Measurements from ENCODE around the gene TMED4. TPM values are rescaled to one million over a fixed set of nuclear protein-coding genes. Genes with fewer than 3 reads are reported as not detected.

The TMED4 gene
- total RNA-seq, 6 experiments from 2014 or later: 73.7 to 89.7 (median 80.7) TPM

DNA sequence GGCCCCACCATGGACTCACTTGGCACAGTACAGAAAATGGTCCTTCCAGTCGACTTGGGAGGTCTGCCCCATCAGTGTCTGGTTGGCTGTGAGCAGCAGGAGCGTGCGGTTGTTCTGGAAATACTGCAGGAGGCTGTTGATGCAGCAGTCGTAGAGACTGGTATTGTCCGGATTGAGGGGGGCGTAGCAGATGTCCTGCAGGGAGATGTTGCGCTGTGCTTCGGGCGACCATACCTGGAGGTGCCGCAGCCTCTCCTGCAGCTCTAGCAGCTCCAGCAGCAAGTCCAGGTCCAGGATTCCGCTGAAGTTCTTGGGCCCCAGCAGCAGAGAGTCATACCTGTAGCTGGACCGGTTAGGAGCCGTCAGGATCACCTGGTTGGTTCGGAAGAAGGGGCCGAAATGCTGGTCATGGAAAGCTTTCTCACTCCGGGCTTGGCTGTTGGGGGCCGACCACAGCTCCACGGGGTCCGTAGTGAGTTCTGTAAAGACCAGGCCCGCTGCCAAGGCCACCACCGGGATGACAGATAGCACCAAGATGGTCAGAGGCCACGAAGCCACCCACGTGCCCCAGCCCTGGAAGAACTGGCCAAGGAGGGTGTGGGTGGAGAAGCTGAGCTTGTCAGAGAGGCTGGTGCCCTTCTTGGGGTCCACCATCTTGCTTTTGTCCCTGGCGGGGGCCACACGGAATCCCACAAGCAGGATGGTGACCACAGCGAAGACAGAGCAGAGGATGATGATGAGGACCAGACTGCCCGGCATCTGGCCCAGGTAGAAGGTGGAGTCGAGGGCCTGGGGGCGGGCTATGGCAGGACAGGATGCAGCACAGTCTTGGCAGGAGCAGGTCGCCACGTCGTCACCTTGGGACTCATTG, 43.0 kb downstream of the TMED4 start:
- Mint-ChIP-seq H3K9me3 (no peaks in the 10 kb centered on the region), H3K27ac (no peak overlapping the region), H3K36me3 (ENCODE audit: low read depth) (no peaks in the 10 kb centered on the region), H3K27me3 (ENCODE audit: insufficient read depth) (peaks cover 9% of the 10 kb centered on the region), H3K4me1 (ENCODE audit: low read depth) (peaks cover 15% of the 10 kb centered on the region), H3K4me3 (no peak overlapping the region)
- no peak for DNase-seq
- TF ChIP-seq, protein P1, sequence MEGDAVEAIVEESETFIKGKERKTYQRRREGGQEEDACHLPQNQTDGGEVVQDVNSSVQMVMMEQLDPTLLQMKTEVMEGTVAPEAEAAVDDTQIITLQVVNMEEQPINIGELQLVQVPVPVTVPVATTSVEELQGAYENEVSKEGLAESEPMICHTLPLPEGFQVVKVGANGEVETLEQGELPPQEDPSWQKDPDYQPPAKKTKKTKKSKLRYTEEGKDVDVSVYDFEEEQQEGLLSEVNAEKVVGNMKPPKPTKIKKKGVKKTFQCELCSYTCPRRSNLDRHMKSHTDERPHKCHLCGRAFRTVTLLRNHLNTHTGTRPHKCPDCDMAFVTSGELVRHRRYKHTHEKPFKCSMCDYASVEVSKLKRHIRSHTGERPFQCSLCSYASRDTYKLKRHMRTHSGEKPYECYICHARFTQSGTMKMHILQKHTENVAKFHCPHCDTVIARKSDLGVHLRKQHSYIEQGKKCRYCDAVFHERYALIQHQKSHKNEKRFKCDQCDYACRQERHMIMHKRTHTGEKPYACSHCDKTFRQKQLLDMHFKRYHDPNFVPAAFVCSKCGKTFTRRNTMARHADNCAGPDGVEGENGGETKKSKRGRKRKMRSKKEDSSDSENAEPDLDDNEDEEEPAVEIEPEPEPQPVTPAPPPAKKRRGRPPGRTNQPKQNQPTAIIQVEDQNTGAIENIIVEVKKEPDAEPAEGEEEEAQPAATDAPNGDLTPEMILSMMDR (IDR thresholded peaks at IDR 0.05): no peak

DNA sequence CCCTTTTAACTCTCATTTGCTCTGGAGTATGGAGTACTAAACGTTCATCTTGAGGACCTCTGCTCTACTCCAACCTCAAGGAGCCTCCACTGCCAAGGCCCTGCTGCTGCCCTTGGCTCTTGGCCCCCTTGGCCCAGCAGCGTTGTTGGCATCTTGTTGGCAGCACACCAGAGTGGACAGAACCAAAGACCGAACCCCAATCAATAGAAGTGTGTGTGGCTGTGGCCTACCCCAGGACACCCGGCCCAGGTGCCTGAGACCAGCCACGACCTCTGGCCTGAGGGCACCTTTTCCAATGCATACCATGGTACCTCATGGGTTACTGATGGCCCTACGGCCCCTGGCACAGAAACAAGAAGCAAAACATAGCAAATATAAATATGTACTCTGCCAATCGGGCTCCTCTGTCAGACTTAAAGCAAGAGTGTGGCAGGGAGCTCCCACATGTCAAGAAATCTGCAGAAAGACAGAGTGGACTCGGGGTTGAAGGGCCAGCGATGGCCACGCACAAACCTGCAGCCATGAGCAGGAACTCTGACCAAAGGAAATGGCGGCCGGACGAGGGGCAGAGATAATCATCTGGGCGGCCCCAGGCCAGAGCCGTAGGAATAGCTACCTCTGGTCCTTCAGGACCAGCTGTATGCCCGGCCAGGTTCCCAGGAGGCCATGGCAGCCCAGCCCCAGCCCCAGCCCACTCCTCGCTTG, 43.8 kb downstream of the TMED4 start:
- no peaks in the 10 kb centered on the region for H3K9me3 Mint-ChIP-seq
- TF ChIP-seq, protein P1 (IDR thresholded peaks at IDR 0.05): no peak
- H3K27ac Mint-ChIP-seq: no peak overlapping the region
- H3K27me3 Mint-ChIP-seq (ENCODE audit: insufficient read depth): peaks cover 9% of the 10 kb centered on the region
- H3K36me3 Mint-ChIP-seq (ENCODE audit: low read depth): no peaks in the 10 kb centered on the region
- DNase-seq: no peak
- peaks cover 11% of the 10 kb centered on the region for H3K4me1 Mint-ChIP-seq (ENCODE audit: low read depth)
- no peak overlapping the region for H3K4me3 Mint-ChIP-seq

DNA sequence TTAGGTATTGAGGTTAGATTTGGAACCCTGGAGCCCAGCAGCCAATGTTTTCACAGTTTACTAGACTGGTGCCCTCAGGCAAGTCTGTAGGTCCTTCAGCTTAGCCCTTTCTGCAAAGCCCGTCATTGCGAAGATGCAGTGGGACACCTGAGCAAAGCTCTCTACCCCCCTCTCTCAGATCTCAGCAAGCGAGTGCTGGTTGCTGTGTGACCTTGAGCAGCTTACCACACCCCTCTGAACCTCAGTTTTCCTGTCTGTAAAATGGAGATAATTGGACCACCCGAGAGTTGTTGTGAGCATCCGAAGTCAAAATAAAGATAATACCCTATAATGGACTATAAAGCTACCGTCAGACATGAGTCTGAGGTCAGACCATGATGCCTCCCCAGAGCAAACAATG, 44.6 kb downstream of the TMED4 start:
- peaks cover 10% of the 10 kb centered on the region for H3K4me1 Mint-ChIP-seq (ENCODE audit: low read depth)

DNA sequence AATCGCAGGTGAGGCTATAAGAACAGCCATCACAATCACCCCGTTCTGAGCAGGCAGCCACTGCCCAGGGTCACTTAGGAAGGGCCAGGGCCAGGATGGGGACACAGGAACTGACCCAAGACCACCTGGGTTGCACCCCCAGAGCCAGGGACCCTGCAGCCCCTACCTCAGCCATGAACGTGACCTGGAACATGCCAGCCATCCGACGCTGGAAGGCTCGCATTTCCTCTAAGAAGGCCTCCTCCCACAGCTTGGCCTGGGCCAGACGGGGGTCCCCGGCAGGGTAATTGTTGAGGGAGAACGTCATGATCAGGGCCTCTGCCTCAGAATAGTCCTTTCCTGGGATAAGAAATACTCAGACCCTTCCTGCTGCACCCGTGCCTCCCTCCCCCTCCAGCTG, 45.9 kb downstream of the TMED4 start:
- no peak for DNase-seq
- TF ChIP-seq, protein P1 (IDR thresholded peaks at IDR 0.05): no peak
- H3K4me3 Mint-ChIP-seq: no peak overlapping the region

More for the DNA sequence above, 44.6 kb downstream of the TMED4 start:
- Mint-ChIP-seq H3K27ac (no peak overlapping the region), H3K27me3 (ENCODE audit: insufficient read depth) (peaks cover 9% of the 10 kb centered on the region), H3K9me3 (no peaks in the 10 kb centered on the region), H3K4me3 (no peak overlapping the region), H3K36me3 (ENCODE audit: low read depth) (no peaks in the 10 kb centered on the region)
- DNase-seq: no peak
- TF ChIP-seq, protein P1 (IDR thresholded peaks at IDR 0.05): no peak

DNA sequence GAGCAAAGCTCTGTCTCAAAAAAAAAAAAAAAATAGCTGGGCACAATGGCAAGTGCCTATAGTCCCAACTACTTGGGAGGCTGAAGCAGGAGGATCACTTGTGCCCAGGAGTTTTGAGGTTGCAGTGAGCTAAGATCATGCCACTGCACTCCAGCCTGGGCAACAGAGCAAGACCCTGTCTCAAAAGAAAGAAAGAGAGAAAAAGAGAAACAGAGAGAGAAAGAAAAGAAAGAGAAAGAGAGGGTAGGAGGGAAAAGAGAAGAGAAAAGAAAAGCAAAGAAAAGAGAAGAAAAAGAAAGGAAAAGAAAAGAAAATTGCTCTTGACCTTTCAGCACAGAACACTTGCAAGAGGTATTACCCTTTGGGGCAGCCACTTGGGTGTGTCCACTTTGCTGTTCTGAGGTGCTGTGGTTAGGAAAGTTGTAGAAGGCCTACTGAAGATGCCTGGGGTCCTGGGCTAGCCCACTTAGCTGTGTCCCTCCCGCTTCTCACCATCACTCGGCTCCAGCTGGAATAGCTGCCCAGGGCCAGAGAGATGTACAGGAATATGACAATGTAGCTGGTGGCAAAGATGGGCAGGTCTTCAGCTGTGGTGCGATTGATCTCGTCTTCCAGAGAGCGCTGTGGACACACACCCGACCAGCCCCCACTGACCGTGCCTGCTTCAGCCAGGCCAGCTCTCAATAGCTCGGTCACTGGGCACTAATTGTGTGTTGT, 46.5 kb downstream of the TMED4 start:
- DNase-seq: no peak
- H3K27me3 Mint-ChIP-seq (ENCODE audit: insufficient read depth): peaks cover 15% of the 10 kb centered on the region
- H3K4me3 Mint-ChIP-seq: no peak overlapping the region
- H3K9me3 Mint-ChIP-seq: no peaks in the 10 kb centered on the region
- no peak overlapping the region for H3K27ac Mint-ChIP-seq
- TF ChIP-seq, protein P1 (IDR thresholded peaks at IDR 0.05): no peak
- peaks cover 13% of the 10 kb centered on the region for H3K4me1 Mint-ChIP-seq (ENCODE audit: low read depth)
- no peaks in the 10 kb centered on the region for H3K36me3 Mint-ChIP-seq (ENCODE audit: low read depth)

More for the DNA sequence above, 45.9 kb downstream of the TMED4 start:
- no peak overlapping the region for H3K27ac Mint-ChIP-seq
- no peaks in the 10 kb centered on the region for H3K9me3 Mint-ChIP-seq
- H3K27me3 Mint-ChIP-seq (ENCODE audit: insufficient read depth): peaks cover 10% of the 10 kb centered on the region
- no peaks in the 10 kb centered on the region for H3K36me3 Mint-ChIP-seq (ENCODE audit: low read depth)
- peaks cover 13% of the 10 kb centered on the region for H3K4me1 Mint-ChIP-seq (ENCODE audit: low read depth)
